GM19455 (cell line): ENCODE measurements around the gene TMEM183A.

ENCODE experiments used
- ATAC-seq: cut with Tn5 transposase; IDR thresholded peaks from one replicate; pipeline ENCODE4 v1.9.1; 2021; ENCODE audit not compliant: unreplicated experiment

The TMEM183A gene

DNA sequence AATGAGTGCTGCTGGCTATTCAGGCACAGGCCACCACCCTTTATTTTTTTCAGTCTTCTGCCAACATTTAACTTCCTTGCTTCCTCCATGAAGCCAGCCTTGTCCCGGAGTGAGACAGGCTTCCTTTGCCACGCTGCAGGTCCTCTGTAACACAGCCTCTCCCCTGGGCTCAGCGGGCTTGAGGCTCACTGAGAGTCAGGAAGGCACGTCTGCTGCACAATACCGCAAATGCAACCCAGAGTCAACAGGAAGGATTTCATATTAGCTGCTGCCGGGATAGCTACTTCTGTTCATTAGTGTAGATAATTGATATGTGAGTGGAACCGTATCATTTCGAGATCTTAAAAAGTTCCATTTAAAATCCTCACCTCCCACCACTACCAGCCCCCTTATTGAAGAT lies 56.1 kb downstream of the TMEM183A start:
- ATAC-seq = no peak

DNA sequence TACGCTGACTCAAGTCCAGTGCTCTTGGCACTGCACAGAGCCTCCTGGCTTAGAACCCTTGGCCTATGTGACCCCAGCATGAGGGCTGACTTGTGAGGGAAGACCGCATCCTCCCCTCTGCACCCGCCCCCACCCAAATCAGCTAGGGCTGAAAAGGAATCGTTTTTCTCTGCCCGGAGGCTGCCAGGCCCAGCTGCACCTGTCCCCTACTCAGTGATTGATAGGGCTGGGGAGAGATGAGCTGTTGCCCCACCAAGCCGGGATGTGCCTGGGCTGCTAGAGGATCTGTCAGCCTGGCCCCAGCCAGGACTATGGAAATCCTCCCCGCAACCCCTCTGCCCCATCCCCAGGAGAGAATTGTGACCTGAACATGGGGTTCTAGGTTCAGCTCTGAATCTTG lies 58.0 kb downstream of the TMEM183A start:
- no peak for ATAC-seq

DNA sequence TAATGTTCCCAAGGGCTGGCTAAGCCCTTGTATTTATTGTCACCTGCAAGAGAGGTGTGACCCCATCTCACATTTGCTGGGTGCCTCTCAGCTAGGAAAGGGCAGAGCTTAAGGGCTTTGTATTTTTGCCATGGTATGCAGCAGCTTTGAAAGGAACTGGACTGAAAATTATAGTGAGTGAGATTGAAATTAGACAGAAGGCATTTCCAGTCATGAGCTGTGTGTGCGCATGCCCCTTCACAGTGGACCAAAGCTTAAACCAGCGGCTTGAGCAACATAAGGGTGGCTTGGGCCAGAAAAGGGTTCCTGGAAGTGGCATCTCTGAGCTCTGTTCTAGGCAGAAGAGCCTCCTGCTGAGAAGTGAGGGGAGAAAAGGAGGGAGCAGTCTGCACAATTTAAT lies 58.8 kb downstream of the TMEM183A start:
- ATAC-seq = no peak

DNA sequence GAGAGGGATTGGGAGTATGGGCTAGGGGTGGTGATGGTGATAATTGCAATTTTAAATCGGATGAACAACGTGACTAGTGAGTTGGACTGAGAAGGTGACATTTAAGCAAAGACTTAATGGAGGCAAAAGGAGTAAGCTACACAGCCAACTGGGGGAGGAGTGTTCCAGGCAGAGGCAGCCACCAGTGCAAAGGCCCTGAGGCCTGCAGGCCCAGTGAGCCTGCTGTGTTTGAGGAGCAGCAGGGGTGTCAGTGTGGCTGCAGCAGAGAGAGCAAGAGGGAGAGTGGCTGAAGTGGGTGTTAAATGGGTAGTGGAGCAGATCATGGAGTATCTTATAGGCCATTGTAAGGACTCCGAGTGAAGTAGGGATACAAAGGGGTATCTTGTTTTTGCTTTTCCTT lies 59.8 kb downstream of the TMEM183A start:
- ATAC-seq = no peak

DNA sequence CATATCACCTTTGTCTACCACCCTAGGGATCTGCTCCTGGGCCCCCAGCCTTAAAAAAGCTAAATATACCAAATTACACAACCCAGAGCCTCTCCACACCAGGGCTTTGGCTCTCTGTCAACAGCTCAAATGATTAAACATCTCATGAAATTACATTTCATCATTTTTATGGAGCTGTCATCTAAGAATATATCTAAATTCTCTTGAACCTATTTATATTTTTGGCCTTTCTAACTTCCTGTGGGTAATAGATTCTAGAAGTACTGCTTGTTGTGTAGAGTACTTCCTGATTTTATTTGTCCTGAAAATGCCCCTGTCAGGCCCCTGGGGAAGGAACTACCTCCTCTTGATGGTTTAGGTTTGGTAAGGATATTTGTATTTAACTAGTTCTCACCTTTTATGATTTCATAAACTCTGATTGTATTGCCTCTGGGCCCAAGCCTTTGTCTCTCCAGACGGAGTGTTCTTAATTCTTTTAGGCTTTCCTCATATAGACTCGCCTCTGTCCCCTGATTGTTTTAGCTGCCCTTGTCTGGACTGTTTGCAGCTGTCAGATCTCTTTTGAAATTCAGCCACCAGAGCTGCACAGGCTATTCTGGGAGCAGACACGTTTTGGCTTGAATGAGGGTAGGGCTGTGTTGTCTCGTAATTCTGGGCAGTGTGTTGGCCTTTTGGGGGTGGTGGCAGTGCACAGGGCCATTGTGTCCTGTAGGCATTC lies 62.0 kb downstream of the TMEM183A start:
- no peak for ATAC-seq

DNA sequence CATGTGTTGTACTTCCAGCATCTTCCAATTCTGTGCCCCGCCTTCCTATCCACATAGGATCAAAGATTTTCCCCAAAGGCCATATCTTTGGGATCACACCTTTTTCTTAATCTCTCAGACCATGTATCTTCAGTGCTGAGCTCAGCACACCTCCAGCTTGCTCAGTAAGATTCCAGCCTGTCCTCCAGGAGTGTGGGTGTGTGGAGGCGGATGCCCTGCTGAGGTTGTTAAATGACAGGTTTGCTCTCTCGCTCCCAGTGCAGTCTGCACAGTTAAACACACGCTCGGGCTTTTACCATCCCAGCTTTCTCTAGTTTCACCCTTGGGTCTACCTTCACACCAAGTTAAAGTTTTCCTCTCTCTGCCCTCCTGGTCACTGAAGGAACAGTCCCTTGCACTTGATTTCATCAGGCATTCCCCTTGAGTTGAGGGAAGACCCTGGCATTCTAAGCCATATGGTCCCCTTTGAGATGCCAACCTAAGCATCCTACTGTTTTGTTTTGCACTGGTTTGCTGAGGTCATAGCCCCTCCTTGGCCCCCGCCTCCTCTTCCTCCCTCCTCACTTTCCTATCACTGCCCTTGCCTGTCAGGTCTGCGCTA lies 64.9 kb downstream of the TMEM183A start:
- no peak for ATAC-seq

DNA sequence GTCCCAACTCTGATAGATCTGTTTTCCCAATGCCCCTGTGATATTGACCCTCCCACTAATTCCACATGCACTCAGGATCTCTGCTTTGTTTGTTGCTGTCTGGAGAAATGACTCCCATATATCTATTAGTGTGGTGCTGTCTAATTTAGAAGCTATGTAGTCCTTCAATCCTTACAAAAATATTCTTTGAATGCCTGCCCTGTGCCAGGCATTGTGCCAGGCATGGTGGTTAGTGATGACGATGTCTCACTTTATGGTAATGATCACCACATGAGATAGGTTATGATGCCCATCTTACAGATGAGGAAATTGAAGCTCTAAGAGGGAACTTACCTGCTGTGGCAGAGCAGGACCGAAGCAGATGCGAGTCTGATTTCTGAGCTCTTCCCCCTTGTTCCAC lies 65.7 kb downstream of the TMEM183A start:
- no peak for ATAC-seq

DNA sequence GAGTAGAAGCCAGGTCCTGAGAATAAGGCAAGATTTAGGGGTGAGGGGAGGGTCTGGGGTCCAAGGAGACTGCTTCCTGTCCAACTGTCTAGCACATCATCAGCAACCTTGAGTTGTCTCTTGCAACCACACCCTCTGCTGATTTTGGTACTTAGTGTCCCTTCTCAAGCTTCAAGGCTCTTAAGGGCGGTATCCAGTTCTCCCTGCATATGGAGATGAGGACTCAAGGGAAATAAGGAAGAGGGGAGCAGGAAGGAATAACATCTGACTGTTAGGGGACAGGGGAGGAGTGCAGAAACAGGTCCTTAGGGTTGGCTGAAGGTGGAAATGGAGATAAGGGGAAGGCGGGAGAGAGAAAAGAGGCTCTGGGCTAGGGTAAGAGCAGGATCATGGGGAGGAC lies 66.3 kb downstream of the TMEM183A start:
- no peak for ATAC-seq
